DND-41 (cell line): Measurements from ENCODE around the gene CDH11.

Source experiments
- ATAC-seq: fragments of 200-7000 bp; cut with Tn5 transposase; 3 replicates; pipeline ENCODE4 v1.9.1; 2021; ENCODE audit warnings: low read depth; ENCODE audit not compliant: insufficient read depth
- DNase-seq: peaks from one replicate; pipeline ENCODE4 v3.0.0-alpha.2; 2020
- H2AFZ ChIP-seq: 2 replicates; pipeline ENCODE4 v1.6.0; 2012; ENCODE audit warnings: low read depth, low read length
- H3K27ac ChIP-seq: 2 replicates; pipeline ENCODE4 v1.5.1; 2012; ENCODE audit warnings: low read length, inconsistent platforms
- H3K27me3 ChIP-seq: fragments of 200-600 bp; sonication (generic); 2 replicates; pipeline ENCODE4 v1.6.0; 2012; ENCODE audit warnings: low read length, mild to moderate bottlenecking, inconsistent platforms; ENCODE audit not compliant: insufficient read depth, poor library complexity
- H3K36me3 ChIP-seq: 2 replicates; pipeline ENCODE4 v1.5.1; 2012; ENCODE audit warnings: low read length, inconsistent platforms; ENCODE audit not compliant: insufficient read depth
- H3K4me1 ChIP-seq: 2 replicates; pipeline ENCODE4 v1.5.1; 2012; ENCODE audit warnings: mild to moderate bottlenecking, low read length; ENCODE audit not compliant: insufficient read depth
- H3K4me2 ChIP-seq: 2 replicates; pipeline ENCODE4 v1.6.0; 2012; ENCODE audit warnings: mild to moderate bottlenecking, moderate library complexity, low read length, inconsistent platforms; ENCODE audit not compliant: insufficient read depth
- H3K4me3 ChIP-seq, 2 experiments: fragments of 200-600 bp in 1 of 2; shearing (Covaris generic) in 1 of 2; 2 replicates each; pipeline ENCODE4 v1.5.1; 2012 to 2016; ENCODE audit warnings: inconsistent platforms in 2 of 2, low read length in 2 of 2, mild to moderate bottlenecking in 2 of 2, low read depth in 1 of 2, moderate library complexity in 1 of 2
- H3K79me2 ChIP-seq: 2 replicates; pipeline ENCODE4 v1.6.0; 2012; ENCODE audit warnings: low read length, inconsistent platforms; ENCODE audit not compliant: insufficient read depth
- H3K9ac ChIP-seq: 2 replicates; pipeline ENCODE4 v1.6.0; 2012; ENCODE audit warnings: low read depth, mild to moderate bottlenecking, inconsistent platforms, low read length, moderate library complexity
- H3K9me3 ChIP-seq: 2 replicates; pipeline ENCODE4 v1.5.1; 2012; ENCODE audit warnings: low read length, moderate library complexity, mild to moderate bottlenecking, inconsistent platforms; ENCODE audit not compliant: insufficient read depth, severe bottlenecking
- H4K20me1 ChIP-seq: 2 replicates; pipeline ENCODE4 v1.6.0; 2012; ENCODE audit warnings: low read length; ENCODE audit not compliant: insufficient read depth
- EZH2 ChIP-seq: IDR thresholded peaks from 3 replicates; pipeline ENCODE4 v1.6.1; 2012; ENCODE audit warnings: borderline replicate concordance, low read depth, mild to moderate bottlenecking, moderate library complexity, low read length, inconsistent platforms; ENCODE audit not compliant: severe bottlenecking
- TF ChIP-seq, protein P1 (sequence below): IDR thresholded peaks from 2 replicates; pipeline ENCODE4 v1.5.1; 2012; ENCODE audit warnings: borderline replicate concordance, low read length, moderate library complexity, mild to moderate bottlenecking; ENCODE audit not compliant: poor library complexity, severe bottlenecking; ENCODE audit errors: extremely low read depth

The CDH11 gene

DNA sequence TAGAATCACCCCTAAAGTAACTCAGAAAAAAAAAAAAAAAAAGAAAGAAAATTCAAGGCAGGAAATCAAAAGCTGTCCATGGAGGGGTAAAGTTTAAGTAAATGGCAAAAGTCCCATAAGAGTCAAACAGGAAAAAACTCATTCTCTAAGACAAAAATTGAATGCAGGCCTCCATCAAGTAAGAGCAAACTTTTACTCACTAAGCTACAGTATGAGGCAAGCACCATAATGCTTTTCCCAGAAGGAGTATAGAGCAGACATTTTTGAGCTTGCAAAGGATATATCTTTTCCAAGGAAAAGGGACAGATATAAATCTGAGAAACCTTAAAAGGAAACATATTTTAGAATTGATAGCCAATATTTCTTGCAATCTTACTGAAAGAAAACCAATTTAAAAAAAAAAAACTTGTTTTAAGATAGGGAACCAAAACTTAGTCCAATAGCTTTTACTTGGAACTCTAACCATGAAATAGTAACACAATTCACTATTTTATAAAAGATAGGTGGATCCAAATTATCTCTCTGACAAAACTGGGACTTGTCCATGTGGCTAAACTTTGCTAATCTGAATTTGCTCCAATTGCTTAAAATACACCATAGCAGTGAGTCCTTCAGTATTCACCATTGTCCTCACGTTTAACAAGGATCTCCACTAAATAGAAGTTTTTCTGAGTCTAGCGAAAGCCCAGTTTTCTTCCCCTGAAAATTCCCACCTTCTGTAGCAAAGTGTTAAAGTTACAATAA, 99.8 kb downstream of the CDH11 start:
- no peak overlapping the region for H3K4me2 ChIP-seq
- H3K27ac ChIP-seq = no peak overlapping the region
- ATAC-seq (no peak), DNase-seq (no peak)
- no peaks in the 10 kb centered on the region for H3K4me1 ChIP-seq
- no peaks in the 10 kb centered on the region for H4K20me1 ChIP-seq
- no peak overlapping the region for H2AFZ ChIP-seq
- no peak overlapping the region for H3K9ac ChIP-seq
- no peak for TF ChIP-seq EZH2
- TF ChIP-seq, protein P1, sequence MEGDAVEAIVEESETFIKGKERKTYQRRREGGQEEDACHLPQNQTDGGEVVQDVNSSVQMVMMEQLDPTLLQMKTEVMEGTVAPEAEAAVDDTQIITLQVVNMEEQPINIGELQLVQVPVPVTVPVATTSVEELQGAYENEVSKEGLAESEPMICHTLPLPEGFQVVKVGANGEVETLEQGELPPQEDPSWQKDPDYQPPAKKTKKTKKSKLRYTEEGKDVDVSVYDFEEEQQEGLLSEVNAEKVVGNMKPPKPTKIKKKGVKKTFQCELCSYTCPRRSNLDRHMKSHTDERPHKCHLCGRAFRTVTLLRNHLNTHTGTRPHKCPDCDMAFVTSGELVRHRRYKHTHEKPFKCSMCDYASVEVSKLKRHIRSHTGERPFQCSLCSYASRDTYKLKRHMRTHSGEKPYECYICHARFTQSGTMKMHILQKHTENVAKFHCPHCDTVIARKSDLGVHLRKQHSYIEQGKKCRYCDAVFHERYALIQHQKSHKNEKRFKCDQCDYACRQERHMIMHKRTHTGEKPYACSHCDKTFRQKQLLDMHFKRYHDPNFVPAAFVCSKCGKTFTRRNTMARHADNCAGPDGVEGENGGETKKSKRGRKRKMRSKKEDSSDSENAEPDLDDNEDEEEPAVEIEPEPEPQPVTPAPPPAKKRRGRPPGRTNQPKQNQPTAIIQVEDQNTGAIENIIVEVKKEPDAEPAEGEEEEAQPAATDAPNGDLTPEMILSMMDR = no peak
- H3K79me2 ChIP-seq = no peaks in the 10 kb centered on the region
- H3K27me3 ChIP-seq = no peaks in the 10 kb centered on the region
- no peaks in the 10 kb centered on the region for H3K9me3 ChIP-seq
- no peak overlapping the region for H3K4me3 ChIP-seq
- no peaks in the 10 kb centered on the region for H3K36me3 ChIP-seq

DNA sequence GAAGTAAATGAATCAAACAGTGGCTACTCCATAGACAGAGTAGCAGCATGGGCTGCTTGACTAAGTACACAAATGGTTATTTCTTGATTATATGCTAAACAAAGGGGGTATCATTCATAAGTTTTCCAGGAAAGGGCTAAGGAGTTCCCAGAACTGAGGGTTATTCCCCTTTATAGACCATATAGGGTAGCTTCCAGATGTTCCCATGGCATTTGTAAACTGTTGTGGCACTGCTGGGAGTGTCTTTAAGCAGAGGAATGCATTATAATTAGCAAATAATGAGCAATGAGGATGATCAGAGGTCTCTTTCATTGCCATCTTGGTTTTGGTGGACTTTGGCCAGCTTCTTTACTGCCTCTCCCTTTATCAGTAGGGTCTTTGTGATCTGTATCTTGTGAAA, 105.1 kb downstream of the CDH11 start:
- H3K79me2 ChIP-seq = no peaks in the 10 kb centered on the region
- no peaks in the 10 kb centered on the region for H3K9me3 ChIP-seq
- no peak overlapping the region for H3K9ac ChIP-seq
- H3K4me3 ChIP-seq = no peak overlapping the region
- ATAC-seq (no peak), DNase-seq (no peak)
- no peak overlapping the region for H3K27ac ChIP-seq
- no peak overlapping the region for H3K4me2 ChIP-seq
- H3K36me3 ChIP-seq = no peaks in the 10 kb centered on the region
- no peak for TF ChIP-seq EZH2
- TF ChIP-seq, protein P1 = no peak
- no peak overlapping the region for H2AFZ ChIP-seq
- no peaks in the 10 kb centered on the region for H4K20me1 ChIP-seq
- H3K27me3 ChIP-seq = no peaks in the 10 kb centered on the region
- no peaks in the 10 kb centered on the region for H3K4me1 ChIP-seq

DNA sequence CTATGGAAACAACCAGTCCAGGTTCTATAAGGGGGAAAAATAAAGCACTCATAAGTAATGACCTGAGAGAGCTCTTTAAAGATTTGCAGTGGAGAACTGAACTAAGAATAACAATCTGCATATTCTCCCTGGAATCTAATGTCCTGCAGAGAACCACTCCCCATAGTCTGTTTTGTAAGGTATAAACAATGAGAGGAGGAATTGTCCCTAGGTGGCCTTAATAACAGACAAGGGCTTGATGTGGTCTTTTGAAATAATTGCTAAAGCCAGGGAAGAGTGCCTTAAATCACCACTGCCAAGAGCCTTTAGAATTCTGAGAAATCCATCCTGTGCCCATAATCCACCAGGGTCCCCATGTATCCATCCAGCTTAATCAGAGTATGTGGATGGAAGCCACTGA, 106.3 kb downstream of the CDH11 start:
- no peak overlapping the region for H3K4me2 ChIP-seq

More for the DNA sequence above, 106.3 kb downstream of the CDH11 start:
- Histone ChIP-seq H3K27me3 (no peaks in the 10 kb centered on the region), H3K4me3 (no peak overlapping the region), H3K9me3 (no peaks in the 10 kb centered on the region), H3K9ac (no peak overlapping the region), H3K36me3 (no peaks in the 10 kb centered on the region), H4K20me1 (no peaks in the 10 kb centered on the region), H2AFZ (no peak overlapping the region), H3K79me2 (no peaks in the 10 kb centered on the region), H3K4me1 (no peaks in the 10 kb centered on the region), H3K27ac (no peak overlapping the region)
- TF ChIP-seq EZH2 = no peak
- TF ChIP-seq, protein P1 = no peak
- ATAC-seq (no peak), DNase-seq (no peak)
